Vagina (tissue), 2 donors: ENCODE measurements around the gene CDH13.

ENCODE experiments used
- POLR2A ChIP-seq, 2 donors: fragments of 450-650 bp; IDR thresholded peaks; one replicate each; pipeline ENCODE4 v1.6.1; 2017; ENCODE audit warnings: antibody characterized with exemption in 2 of 2, mild to moderate bottlenecking in 2 of 2, moderate library complexity in 2 of 2
- POLR2AphosphoS5 ChIP-seq, 2 donors: sonication (generic); formaldehyde crosslinking; IDR thresholded peaks; one replicate each; pipeline ENCODE4 v1.9.0; 2017; ENCODE audit warnings: antibody characterized with exemption in 2 of 2, mild to moderate bottlenecking in 2 of 2, low read depth in 1 of 2; ENCODE audit not compliant: insufficient read depth in 1 of 2
- TF ChIP-seq, protein P1 (sequence below), 3 experiments: fragments of 450-650 bp in 2 of 3; fragments of 200-600 bp in 1 of 3; sonication (generic) in 1 of 3; IDR thresholded peaks; one replicate each; pipeline ENCODE4 v1.5.1; 2017 to 2019; ENCODE audit warnings: antibody characterized with exemption in 3 of 3, mild to moderate bottlenecking in 2 of 3, moderate library complexity in 2 of 3

DNA sequence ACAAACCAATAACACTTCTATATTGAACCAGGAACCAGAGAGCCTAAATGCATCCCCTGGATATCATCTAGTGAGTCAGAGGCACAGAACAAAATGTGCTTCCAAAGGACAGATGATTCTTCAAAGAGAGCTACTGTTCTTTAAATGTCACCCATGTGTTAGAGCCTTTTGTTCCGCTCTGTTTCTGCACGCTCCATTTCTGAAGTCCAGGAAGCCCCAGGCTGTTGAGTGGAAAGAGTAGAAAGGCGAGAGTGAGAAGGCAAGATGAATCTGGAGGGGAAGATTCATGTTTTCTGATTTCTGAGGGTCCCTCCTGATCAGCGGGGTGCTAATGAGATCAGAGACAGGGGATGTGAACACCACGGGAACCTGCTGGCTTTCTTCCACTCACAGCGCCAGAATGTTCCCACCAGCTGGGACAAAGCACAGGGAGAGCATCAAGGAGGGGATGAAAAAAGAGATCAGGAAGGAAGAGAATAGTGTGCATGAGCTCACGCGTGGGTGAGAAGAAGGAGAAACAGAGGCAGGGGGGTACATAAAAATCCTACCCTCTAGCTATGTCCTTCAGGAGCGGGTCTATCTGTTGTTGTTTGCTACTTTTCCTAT lies 621.1 kb downstream of the CDH13 start:
- TF ChIP-seq POLR2A (IDR thresholded peaks at IDR 0.05) (no peak), POLR2AphosphoS5 (IDR thresholded peaks at IDR 0.05; ENCODE audit: insufficient read depth in 1 of 2, low read depth in 1 of 2) (no peak)
- TF ChIP-seq, protein P1, sequence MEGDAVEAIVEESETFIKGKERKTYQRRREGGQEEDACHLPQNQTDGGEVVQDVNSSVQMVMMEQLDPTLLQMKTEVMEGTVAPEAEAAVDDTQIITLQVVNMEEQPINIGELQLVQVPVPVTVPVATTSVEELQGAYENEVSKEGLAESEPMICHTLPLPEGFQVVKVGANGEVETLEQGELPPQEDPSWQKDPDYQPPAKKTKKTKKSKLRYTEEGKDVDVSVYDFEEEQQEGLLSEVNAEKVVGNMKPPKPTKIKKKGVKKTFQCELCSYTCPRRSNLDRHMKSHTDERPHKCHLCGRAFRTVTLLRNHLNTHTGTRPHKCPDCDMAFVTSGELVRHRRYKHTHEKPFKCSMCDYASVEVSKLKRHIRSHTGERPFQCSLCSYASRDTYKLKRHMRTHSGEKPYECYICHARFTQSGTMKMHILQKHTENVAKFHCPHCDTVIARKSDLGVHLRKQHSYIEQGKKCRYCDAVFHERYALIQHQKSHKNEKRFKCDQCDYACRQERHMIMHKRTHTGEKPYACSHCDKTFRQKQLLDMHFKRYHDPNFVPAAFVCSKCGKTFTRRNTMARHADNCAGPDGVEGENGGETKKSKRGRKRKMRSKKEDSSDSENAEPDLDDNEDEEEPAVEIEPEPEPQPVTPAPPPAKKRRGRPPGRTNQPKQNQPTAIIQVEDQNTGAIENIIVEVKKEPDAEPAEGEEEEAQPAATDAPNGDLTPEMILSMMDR (IDR thresholded peaks at IDR 0.05): no peak
